Cardiac atrium fibroblast (primary cell): Measurements from ENCODE around the gene NAA15. TPM values are rescaled to one million over a fixed set of nuclear protein-coding genes. Genes with fewer than 3 reads are reported as not detected.

ENCODE experiments used
- total RNA-seq: library from RNA; depleted of rRNA; stranded (reverse); fragments of >200 nt; gene quantifications from 2 replicates; pipeline ENCODE4 v1.2.3, GENCODE V29; 2015

NAA15 gene
- total RNA-seq = 16.6 and 18.1 TPM in 2 replicates

GRCh38 chr4:139301113-139301820 is at the start of gene NAA15:
Gene NAA15 (plus strand): TSS chr4:139301505. CDS start chr4:139301778, 273 bp downstream.

GRCh38 chr4:139279760-139280620 is 21.3 kb upstream of the NAA15 start, which contains the start of gene MGARP:
Gene MGARP (minus strand): TSS chr4:139280225. CDS start chr4:139280158, 67 bp downstream.

GRCh38 chr4:139301821-139302611 is 711 bp downstream of the NAA15 start, which contains the start of gene NDUFC1:
Gene NDUFC1 (minus strand): TSS chr4:139302477. CDS start chr4:139295798, 6,679 bp downstream.

GRCh38 chr4:139454111-139455045 is 153.1 kb downstream of the NAA15 start, which contains the start of gene RAB33B:
Gene RAB33B (plus strand): TSS chr4:139454121. CDS start chr4:139454196, 75 bp downstream.

Other genes starting within 250 kb of the NAA15 start
- 19.9 and 28.3 TPM in 2 replicates for gene ELF2, start 124.3 kb upstream of the NAA15 start, total RNA-seq
- 36.0 and 48.2 TPM in 2 replicates for gene MGARP, start 21.3 kb upstream of the NAA15 start, total RNA-seq
- gene NDUFC1, start 972 bp downstream of the NAA15 start, total RNA-seq = 26.2 and 39.4 TPM in 2 replicates
- 7.1 and 8.1 TPM in 2 replicates for gene RAB33B, start 152.6 kb downstream of the NAA15 start, total RNA-seq